Activated CD8-positive, alpha-beta memory T cell treated with anti-CD3 and anti-CD28 coated beads for 48 hours (primary cell): ENCODE results near the gene SLC25A42.

ENCODE experiments used
- DNase-seq, 3 experiments: peaks; one replicate each; pipeline ENCODE4 v3.0.0-alpha.2; 2020; ENCODE audit warnings: low read depth in 2 of 3, low spot score in 2 of 3

SLC25A42 gene

DNA sequence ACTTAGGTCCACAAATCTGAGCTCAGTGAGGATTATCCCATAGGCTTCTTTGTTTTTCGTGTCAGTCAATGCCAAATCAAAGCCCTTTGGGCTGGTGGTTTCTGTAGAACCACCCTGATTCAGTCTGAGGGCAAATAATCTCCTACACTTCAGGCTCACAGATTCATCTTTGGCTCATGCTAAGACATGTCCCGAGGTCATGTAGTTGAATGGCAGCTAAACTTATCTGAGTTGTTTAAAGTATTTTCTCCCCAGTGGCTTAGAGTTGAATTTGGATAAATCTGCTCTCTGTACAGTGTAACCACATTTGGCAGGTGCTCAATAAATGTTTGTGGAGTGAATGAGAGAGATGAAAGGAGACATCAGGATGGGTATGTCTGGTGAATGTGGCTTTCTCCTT lies 13.1 kb upstream of the SLC25A42 start:
- DNase-seq: no peak

- no peak for DNase-seq
These were observed 12.1 kb upstream of the SLC25A42 start for GRCh38 chr19:19051478-19052213.

GRCh38 chr19:19052921-19053320 lies 10.9 kb upstream of the SLC25A42 start:
- DNase-seq: no peak

GRCh38 chr19:19053508-19054314 lies 10.1 kb upstream of the SLC25A42 start:
- DNase-seq: peak in 1 of 3 experiments; percentile 19

- DNase-seq: no peak
These were observed 9.4 kb upstream of the SLC25A42 start for GRCh38 chr19:19054315-19054938.

DNA sequence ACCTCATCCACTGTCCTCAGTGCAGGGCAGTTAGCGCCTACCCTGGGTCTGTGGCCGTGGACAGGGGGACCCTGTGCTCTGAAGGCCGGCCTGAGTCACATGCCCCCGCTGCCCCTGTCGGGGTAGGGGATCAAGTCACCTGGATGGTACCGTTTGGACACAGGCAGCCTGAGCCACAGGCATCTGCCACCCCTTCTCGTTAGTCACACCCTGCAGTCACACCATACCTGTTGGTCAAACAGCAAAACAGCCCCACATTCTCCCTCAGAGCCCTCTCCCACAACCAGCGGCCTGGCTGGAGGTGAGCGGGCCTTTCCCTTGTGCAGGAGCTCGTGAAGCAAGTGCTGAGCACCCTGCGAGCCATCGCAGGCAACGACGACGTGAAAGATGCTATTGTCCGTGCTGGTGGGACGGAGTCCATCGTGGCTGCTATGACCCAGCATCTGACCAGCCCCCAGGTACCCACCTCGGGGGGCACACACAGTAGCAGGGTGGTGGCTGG lies 8.8 kb upstream of the SLC25A42 start:
- DNase-seq: no peak

- DNase-seq: no peak
These were observed 8.1 kb upstream of the SLC25A42 start for GRCh38 chr19:19055701-19056100.

GRCh38 chr19:19056636-19057275 lies 7.0 kb upstream of the SLC25A42 start:
- DNase-seq: no peak

- DNase-seq: no peak
These were observed 6.5 kb upstream of the SLC25A42 start for GRCh38 chr19:19057317-19057716.

- DNase-seq: no peak
These were observed 6.1 kb upstream of the SLC25A42 start for GRCh38 chr19:19057720-19058119.

GRCh38 chr19:19059018-19059836 lies 4.6 kb upstream of the SLC25A42 start:
- DNase-seq: no peak

DNA sequence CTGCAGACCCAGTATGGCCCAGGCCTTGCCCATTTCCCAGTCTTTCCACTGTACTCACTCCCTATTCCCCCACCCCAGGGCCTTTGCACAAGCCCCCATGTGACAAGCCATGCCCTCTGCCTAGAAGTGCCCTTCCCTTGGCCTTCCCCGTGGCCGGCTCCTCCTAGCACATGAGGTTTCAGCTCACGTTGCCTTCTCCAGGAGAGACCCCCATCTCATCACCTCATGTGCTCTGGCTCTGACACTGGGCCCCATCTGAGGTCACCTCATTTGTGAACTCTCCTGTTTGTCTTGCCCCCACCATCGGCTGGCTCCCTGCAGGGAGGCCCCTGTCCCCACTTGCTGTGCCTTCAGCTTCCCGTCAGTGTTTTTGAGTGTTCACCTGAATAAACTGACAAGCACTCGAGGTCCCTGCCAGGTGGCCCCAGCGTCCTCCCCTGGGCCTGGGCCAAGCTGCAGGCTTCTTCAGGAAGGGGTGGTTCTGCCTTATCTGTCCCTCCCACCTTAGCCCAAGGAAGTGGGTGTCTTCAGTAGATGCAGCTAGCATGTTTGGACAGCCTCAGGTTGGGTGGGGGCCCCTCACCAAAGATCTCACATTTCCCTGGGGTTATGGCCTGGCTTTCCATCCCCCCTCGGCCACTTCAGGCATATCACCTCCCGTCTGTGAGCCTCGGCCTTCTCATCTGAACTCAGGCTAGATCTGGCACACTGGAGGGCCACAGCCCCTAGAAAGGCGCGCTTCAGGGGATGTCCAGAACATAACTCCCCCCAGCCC lies 3.8 kb upstream of the SLC25A42 start:
- no peak for DNase-seq

GRCh38 chr19:19061506-19061905 lies 2.3 kb upstream of the SLC25A42 start:
- DNase-seq: no peak

- no peak for DNase-seq
These were observed 1.2 kb upstream of the SLC25A42 start for GRCh38 chr19:19062454-19063182.

GRCh38 chr19:19064098-19064722 lies 416 bp downstream of the SLC25A42 start:
- DNase-seq: no peak

GRCh38 chr19:19064811-19065745 lies 1.3 kb downstream of the SLC25A42 start:
- DNase-seq: peak in 1 of 3 experiments; percentile 14

- DNase-seq: no peak
These were observed 3.7 kb downstream of the SLC25A42 start for GRCh38 chr19:19067276-19068072.
